ACC112 (cell line): ENCODE measurements around the gene MICAL3.
"Not testable (repeated sequence)": the region's sequence is repeated elsewhere in the genome, so short reads cannot be mapped to it uniquely, and the experiment has no call there.

Source experiments
- H2AFZ ChIP-seq: fragments of 200-600 bp; sonication (generic); one replicate; pipeline ENCODE4 v1.6.0; 2017; ENCODE audit warnings: antibody characterized with exemption, low read length; ENCODE audit not compliant: unreplicated experiment
- H3K27ac ChIP-seq: fragments of 200-600 bp; sonication (generic); 2 replicates; pipeline ENCODE4 v1.5.1; 2014; ENCODE audit warnings: low read depth, mild to moderate bottlenecking, antibody characterized with exemption, low read length, moderate library complexity
- H3K27me3 ChIP-seq: fragments of 200-600 bp; sonication (generic); 2 replicates; pipeline ENCODE4 v1.6.1; 2014; ENCODE audit warnings: mild to moderate bottlenecking, antibody characterized with exemption, low read length, moderate library complexity, mixed read lengths; ENCODE audit not compliant: insufficient read depth
- H3K36me3 ChIP-seq: fragments of 200-600 bp; sonication (generic); 2 replicates; pipeline ENCODE4 v1.6.1; 2016; ENCODE audit warnings: mild to moderate bottlenecking, antibody characterized with exemption, low read length, moderate library complexity, mixed read lengths; ENCODE audit not compliant: insufficient read depth
- H3K4me1 ChIP-seq: fragments of 200-600 bp; sonication (generic); one replicate; pipeline ENCODE4 v1.6.1; 2016; ENCODE audit warnings: low read length, mixed read lengths; ENCODE audit not compliant: insufficient read depth, unreplicated experiment, control insufficient read depth
- H3K4me3 ChIP-seq: fragments of 200-600 bp; sonication (generic); 2 replicates; pipeline ENCODE4 v1.5.1; 2014; ENCODE audit warnings: mild to moderate bottlenecking, low read depth, low read length
- H3K79me2 ChIP-seq: fragments of 200-600 bp; sonication (generic); one replicate; pipeline ENCODE4 v1.6.0; 2016; ENCODE audit warnings: low read length; ENCODE audit not compliant: control insufficient read depth, unreplicated experiment, insufficient read depth

MICAL3 gene

GRCh38 chr22:18013436-18013835, 10.9 kb downstream of the MICAL3 start:
- Histone ChIP-seq H3K36me3 (no peaks in the 10 kb centered on the region), H3K27ac (no peak overlapping the region), H3K4me3 (no peak overlapping the region), H3K27me3 (no peaks in the 10 kb centered on the region), H3K4me1 (peaks cover 9% of the 10 kb centered on the region), H3K79me2 (no peaks in the 10 kb centered on the region), H2AFZ (no peak overlapping the region)

GRCh38 chr22:18012531-18012930, 11.8 kb downstream of the MICAL3 start:
- no peaks in the 10 kb centered on the region for H3K27me3 ChIP-seq
- H2AFZ ChIP-seq: no peak overlapping the region
- no peaks in the 10 kb centered on the region for H3K79me2 ChIP-seq
- H3K4me3 ChIP-seq: no peak overlapping the region
- H3K4me1 ChIP-seq: peaks cover 9% of the 10 kb centered on the region
- no peaks in the 10 kb centered on the region for H3K36me3 ChIP-seq
- no peak overlapping the region for H3K27ac ChIP-seq

- Histone ChIP-seq H3K36me3 (no peaks in the 10 kb centered on the region), H3K4me1 (peaks cover 9% of the 10 kb centered on the region), H3K27ac (no peak overlapping the region), H3K79me2 (no peaks in the 10 kb centered on the region), H3K27me3 (no peaks in the 10 kb centered on the region), H3K4me3 (no peak overlapping the region), H2AFZ (no peak overlapping the region)
Measured at GRCh38 chr22:18010266-18010665, 14.1 kb downstream of the MICAL3 start.

GRCh38 chr22:18008136-18008535, 16.2 kb downstream of the MICAL3 start:
- Histone ChIP-seq H3K27me3 (no peaks in the 10 kb centered on the region), H3K4me3 (no peak overlapping the region), H2AFZ (no peak overlapping the region), H3K79me2 (no peaks in the 10 kb centered on the region), H3K27ac (no peak overlapping the region), H3K36me3 (no peaks in the 10 kb centered on the region), H3K4me1 (peaks cover 9% of the 10 kb centered on the region)

GRCh38 chr22:18005201-18005926, 19.0 kb downstream of the MICAL3 start:
- peaks cover 7% of the 10 kb centered on the region for H3K79me2 ChIP-seq
- no peaks in the 10 kb centered on the region for H3K27me3 ChIP-seq
- no peaks in the 10 kb centered on the region for H3K4me1 ChIP-seq
- no peaks in the 10 kb centered on the region for H3K36me3 ChIP-seq
- no peak overlapping the region for H3K4me3 ChIP-seq
- no peak overlapping the region for H2AFZ ChIP-seq
- no peak overlapping the region for H3K27ac ChIP-seq

GRCh38 chr22:18001894-18002315, 22.5 kb downstream of the MICAL3 start:
- peaks cover 30% of the 10 kb centered on the region for H3K79me2 ChIP-seq
- H3K27ac ChIP-seq, H3K27me3 ChIP-seq, H3K4me1 ChIP-seq, H3K36me3 ChIP-seq: not testable (repeated sequence)
- peak overlapping the region; percentile 81 for H2AFZ ChIP-seq
- H3K4me3 ChIP-seq: peak overlapping the region; percentile 94; the same call in 1 of the 2 replicates

GRCh38 chr22:18001040-18001893, 23.1 kb downstream of the MICAL3 start:
- H3K27ac ChIP-seq: peak overlapping the region; percentile 88
- peak overlapping the region; percentile 81 for H2AFZ ChIP-seq
- peaks cover 30% of the 10 kb centered on the region for H3K79me2 ChIP-seq
- H3K4me3 ChIP-seq: peak overlapping the region; percentile 94
- peaks cover 6% of the 10 kb centered on the region for H3K4me1 ChIP-seq
- H3K27me3 ChIP-seq: no peaks in the 10 kb centered on the region
- no peaks in the 10 kb centered on the region for H3K36me3 ChIP-seq

GRCh38 chr22:18000441-18001039, 23.8 kb downstream of the MICAL3 start:
- peak overlapping the region; percentile 25 for H2AFZ ChIP-seq
- no peak overlapping the region for H3K27ac ChIP-seq
- no peaks in the 10 kb centered on the region for H3K27me3 ChIP-seq
- H3K36me3 ChIP-seq: no peaks in the 10 kb centered on the region
- H3K79me2 ChIP-seq: peaks cover 30% of the 10 kb centered on the region
- H3K4me1 ChIP-seq: peaks cover 6% of the 10 kb centered on the region
- H3K4me3 ChIP-seq: peak overlapping the region; percentile 94

- Histone ChIP-seq H3K4me3 (peak overlapping the region; percentile 94), H3K27ac (no peak overlapping the region), H3K79me2 (peaks cover 30% of the 10 kb centered on the region), H3K36me3 (no peaks in the 10 kb centered on the region), H3K27me3 (no peaks in the 10 kb centered on the region), H2AFZ (no peak overlapping the region), H3K4me1 (peaks cover 6% of the 10 kb centered on the region)
Measured at GRCh38 chr22:17999851-18000250, 24.5 kb downstream of the MICAL3 start.

GRCh38 chr22:17998913-17999312, 25.4 kb downstream of the MICAL3 start:
- Histone ChIP-seq H3K36me3 (no peaks in the 10 kb centered on the region), H3K27me3 (no peaks in the 10 kb centered on the region), H3K4me3 (no peak overlapping the region), H3K27ac (no peak overlapping the region), H3K4me1 (peaks cover 6% of the 10 kb centered on the region), H2AFZ (no peak overlapping the region), H3K79me2 (peaks cover 35% of the 10 kb centered on the region)
